H1 (cell line): ENCODE data around the gene SRM. TPM values are rescaled to one million over a fixed set of nuclear protein-coding genes. Genes with fewer than 3 reads are reported as not detected.

Experiments
- CTCF ChIA-PET: fragments of 300-600 bp; sonication (Branson Sonifier 250); formaldehyde crosslinking; loops from one replicate; lab custom pipeline; 2021; ENCODE audit not compliant: partially characterized antibody; lab: Charles Lee
- POLR2A ChIA-PET: fragments of 300-600 bp; sonication (Branson Sonifier 250); formaldehyde crosslinking; loops from one replicate; lab custom pipeline; 2021; ENCODE audit warnings: inconsistent platforms; ENCODE audit not compliant: partially characterized antibody; lab: Charles Lee
- DNase-seq, 2 experiments: peaks; one replicate each; pipeline versions ENCODE4 v3.0.0 to v3.0.0-alpha.2; 2010 to 2022; ENCODE audit warnings: low spot score in 2 of 2, low read depth in 1 of 2, mixed read lengths in 1 of 2
- FAIRE-seq: peaks from 2 replicates; lab custom pipeline; 2011; peaks lifted over from hg19 to GRCh38; lab: Jason Lieb, UNC
- H2AFZ ChIP-seq: 2 replicates; pipeline ENCODE4 v1.8.1; 2012; ENCODE audit warnings: low read length, inconsistent platforms
- H2AK5ac ChIP-seq: 2 replicates; pipeline ENCODE4 v1.6.1; 2013; ENCODE audit warnings: low read depth, low read length
- H2BK120ac ChIP-seq: replicated peaks from 2 replicates; pipeline ENCODE3; 2013; ENCODE audit warnings: low read depth, low read length, inconsistent platforms
- H2BK12ac ChIP-seq: 2 replicates; pipeline ENCODE4 v1.6.1; 2013; ENCODE audit warnings: low read depth, low read length
- H2BK15ac ChIP-seq: 2 replicates; pipeline ENCODE4 v1.6.1; 2013; ENCODE audit warnings: low read length
- H2BK20ac ChIP-seq: 2 replicates; pipeline ENCODE4 v1.6.1; 2013; ENCODE audit warnings: low read length
- H2BK5ac ChIP-seq: 2 replicates; pipeline ENCODE4 v1.6.1; 2013; ENCODE audit warnings: low read depth, low read length
- H3K14ac ChIP-seq: 2 replicates; pipeline ENCODE4 v1.6.1; 2013; ENCODE audit warnings: inconsistent platforms; ENCODE audit not compliant: insufficient read length
- H3K18ac ChIP-seq: 2 replicates; pipeline ENCODE4 v1.6.1; 2013; ENCODE audit warnings: low read length; ENCODE audit errors: extremely low read depth
- H3K23ac ChIP-seq: 2 replicates; pipeline ENCODE4 v1.6.1; 2013; ENCODE audit warnings: inconsistent platforms; ENCODE audit not compliant: insufficient read length
- H3K23me2 ChIP-seq: 2 replicates; pipeline ENCODE4 v1.6.1; 2013; ENCODE audit warnings: low read depth, low read length
- H3K27ac ChIP-seq: 2 replicates; pipeline ENCODE4 v1.6.1; 2011; ENCODE audit warnings: low read depth, low read length, inconsistent platforms
- H3K27me3 ChIP-seq, 4 experiments: replicated peaks in 1 of 4; 1 replicate in 1 of 4; 2 replicates in 3 of 4; pipeline versions ENCODE4 v1.6.1 to v1.8.1; 2011 to 2013; ENCODE audit warnings: low read length in 3 of 4, mild to moderate bottlenecking in 3 of 4, inconsistent platforms in 2 of 4, mixed read lengths in 2 of 4, moderate library complexity in 1 of 4; ENCODE audit not compliant: control insufficient read depth in 3 of 4, insufficient read depth in 3 of 4; ENCODE audit errors: extremely low read depth in 1 of 4
- H3K36me3 ChIP-seq, 4 experiments: 2 replicates each; pipeline versions ENCODE4 v1.6.1 to v1.8.1; 2011 to 2013; ENCODE audit warnings: mild to moderate bottlenecking in 4 of 4, low read length in 3 of 4, moderate library complexity in 2 of 4, control low read depth in 1 of 4, inconsistent platforms in 1 of 4; ENCODE audit not compliant: insufficient read depth in 4 of 4, control insufficient read depth in 2 of 4
- H3K4ac ChIP-seq: replicated peaks from 2 replicates; pipeline ENCODE3; 2013; ENCODE audit warnings: low read length, low read depth, mixed read lengths, inconsistent platforms; ENCODE audit not compliant: insufficient read length
- H3K4me1 ChIP-seq, 4 experiments: replicated peaks in 1 of 4; 1 replicate in 1 of 4; 2 replicates in 3 of 4; pipeline versions ENCODE4 v1.6.1 to v1.8.1; 2011 to 2013; ENCODE audit warnings: low read length in 3 of 4, inconsistent platforms in 2 of 4, mixed read lengths in 1 of 4; ENCODE audit not compliant: insufficient read depth in 4 of 4, control insufficient read depth in 3 of 4
- H3K4me2 ChIP-seq, 2 experiments: 2 replicates each; pipeline versions ENCODE4 v1.6.1 to v1.8.1; 2011 to 2013; ENCODE audit warnings: low read depth in 2 of 2, low read length in 2 of 2, control low read depth in 1 of 2, inconsistent platforms in 1 of 2, mild to moderate bottlenecking in 1 of 2; ENCODE audit not compliant: insufficient read depth in 1 of 2
- H3K4me3 ChIP-seq, 4 experiments: fragments of 200-600, 300-600 bp in 1 of 4; sonication (generic), shearing (Covaris generic), sonication (Bioruptor Twin) in 1 of 4; 2 replicates each; pipeline versions ENCODE4 v1.5.1 to v1.8.1; 2011 to 2016; ENCODE audit warnings: low read length in 4 of 4, low read depth in 3 of 4, control low read depth in 2 of 4, inconsistent platforms in 2 of 4, mild to moderate bottlenecking in 2 of 4, mixed read lengths in 1 of 4, moderate library complexity in 1 of 4; ENCODE audit not compliant: insufficient read depth in 2 of 4; ENCODE audit errors: extremely low read depth in 1 of 4
- H3K56ac ChIP-seq: replicated peaks from 2 replicates; pipeline ENCODE3; 2013; ENCODE audit warnings: low read depth, mild to moderate bottlenecking, mixed read lengths, low read length, inconsistent platforms; ENCODE audit not compliant: insufficient read length
- H3K79me1 ChIP-seq: 2 replicates; pipeline ENCODE4 v1.6.1; 2013; ENCODE audit warnings: low read depth, low read length, control low read depth
- H3K79me2 ChIP-seq, 2 experiments: 2 replicates each; pipeline versions ENCODE4 v1.6.1 to v1.8.1; 2012 to 2013; ENCODE audit warnings: low read length in 2 of 2, mild to moderate bottlenecking in 2 of 2, inconsistent platforms in 1 of 2; ENCODE audit not compliant: insufficient read depth in 2 of 2, control insufficient read depth in 1 of 2
- H3K9ac ChIP-seq, 4 experiments: replicated peaks in 1 of 4; 1 replicate in 1 of 4; 2 replicates in 3 of 4; pipeline versions ENCODE4 v1.6.1 to v1.8.1; 2011 to 2013; ENCODE audit warnings: low read depth in 3 of 4, low read length in 3 of 4, control low read depth in 2 of 4, mild to moderate bottlenecking in 2 of 4, moderate library complexity in 2 of 4, inconsistent platforms in 1 of 4; ENCODE audit errors: extremely low read depth in 1 of 4
- H3K9me3 ChIP-seq, 2 experiments: 2 replicates each; pipeline versions ENCODE4 v1.6.1 to v1.8.1; 2012 to 2013; ENCODE audit warnings: mild to moderate bottlenecking in 2 of 2, moderate library complexity in 2 of 2, control low read depth in 1 of 2, inconsistent platforms in 1 of 2, low read depth in 1 of 2, low read length in 1 of 2, mixed read lengths in 1 of 2; ENCODE audit not compliant: insufficient read depth in 2 of 2
- H4K20me1 ChIP-seq, 2 experiments: replicated peaks in 1 of 2; 2 replicates each; pipeline versions ENCODE3 to v1.8.1; 2011 to 2013; ENCODE audit warnings: inconsistent platforms in 2 of 2, low read length in 2 of 2, mild to moderate bottlenecking in 1 of 2; ENCODE audit not compliant: insufficient read depth in 2 of 2, control insufficient read depth in 1 of 2
- H4K5ac ChIP-seq: 2 replicates; pipeline ENCODE4 v1.6.1; 2013; ENCODE audit warnings: low read length, low read depth, mixed read lengths, inconsistent platforms; ENCODE audit not compliant: insufficient read length
- H4K8ac ChIP-seq: 2 replicates; pipeline ENCODE4 v1.8.0; 2013; ENCODE audit warnings: mild to moderate bottlenecking, moderate library complexity, low read length, inconsistent platforms; ENCODE audit not compliant: insufficient read depth; ENCODE audit errors: extremely low read depth
- H4K91ac ChIP-seq: replicated peaks from 2 replicates; pipeline ENCODE3; 2013; ENCODE audit warnings: low read length, mixed read lengths, inconsistent platforms; ENCODE audit not compliant: insufficient read length
- EGR1 ChIP-seq: IDR thresholded peaks from 2 replicates; pipeline ENCODE4 v1.6.1; 2011; ENCODE audit warnings: low read depth, low read length, borderline replicate concordance
- FOSL1 ChIP-seq: IDR thresholded peaks from 2 replicates; pipeline ENCODE4 v1.6.1; 2011; ENCODE audit warnings: mild to moderate bottlenecking, low read depth, low read length, moderate library complexity; ENCODE audit not compliant: insufficient read depth
- KDM4A ChIP-seq: IDR thresholded peaks from one replicate; pipeline ENCODE4 v1.7.1; 2012; ENCODE audit warnings: low read depth, mild to moderate bottlenecking, moderate library complexity, low read length, inconsistent platforms; ENCODE audit not compliant: severe bottlenecking
- RAD21 ChIP-seq, 2 experiments: IDR thresholded peaks in 1 of 2; conservative IDR thresholded peaks in 1 of 2; 2 replicates each; pipeline ENCODE4 v1.6.1; 2011; ENCODE audit warnings: low read depth in 2 of 2, low read length in 2 of 2, improper control_type of control experiment in 1 of 2, inconsistent platforms in 1 of 2, mild to moderate bottlenecking in 1 of 2, moderate library complexity in 1 of 2
- RBBP5 ChIP-seq: IDR thresholded peaks from 2 replicates; pipeline ENCODE4 v1.7.1; 2012; ENCODE audit warnings: low read depth, mild to moderate bottlenecking, inconsistent platforms, low read length, moderate library complexity, borderline replicate concordance
- TAF1 ChIP-seq: IDR thresholded peaks from 2 replicates; pipeline ENCODE4 v1.6.1; 2011; ENCODE audit warnings: mild to moderate bottlenecking, low read depth, low read length
- TBP ChIP-seq: IDR thresholded peaks from 2 replicates; pipeline ENCODE4 v1.6.1; 2011; ENCODE audit warnings: low read depth, low read length, improper control_type of control experiment
- WGBS, 2 experiments: shearing (Covaris generic) in 1 of 2; methylation state at CpG; one replicate each; pipeline versions ENCODE4 v1.1.6 to v1.1.7; 2013 to 2015; ENCODE audit warnings: low lambda C conversion rate in 2 of 2, mixed read lengths in 2 of 2, inconsistent platforms in 1 of 2, low coverage in 1 of 2, missing lambda C conversion rate in 1 of 2; ENCODE audit not compliant: insufficient replicate concordance in 2 of 2, insufficient coverage in 1 of 2, insufficient read length in 1 of 2; ENCODE audit errors: extremely low coverage in 1 of 2, missing lambda C conversion rate in 1 of 2; 5-methylcytosine and 5-hydroxymethylcytosine counted together
- long read RNA-seq, 2 experiments: library from RNA in 1 of 2; library from capped mRNA in 1 of 2; stranded (forward); transcript quantifications; one replicate each; pipeline ENCODE4 v2.0.0, GENCODE V29; 2021; ENCODE audit warnings: inconsistent platforms in 1 of 2
- polyA minus RNA-seq, 3 experiments: library from RNA; depleted of rRNA, polyadenylated mRNA; stranded (reverse); fragments of >200 nt; gene quantifications; 1 replicate in 2 of 3; 2 replicates in 1 of 3; pipeline ENCODE4 v1.2.3, GENCODE V29; 2011
- polyA plus RNA-seq, 7 experiments: library from polyadenylated mRNA; depleted of rRNA in 3 of 7; stranded (reverse) in 5 of 7; unstranded in 2 of 7; fragments of >200 nt in 5 of 7; fragments of 200-250 nt in 2 of 7; gene quantifications; 1 replicate in 5 of 7; 2 replicates in 1 of 7; 4 replicates in 1 of 7; pipeline versions ENCODE4 v1.2.1 to v1.2.3, GENCODE V29; 2011 to 2013; ENCODE audit warnings: missing spikeins in 2 of 7, mixed read lengths in 2 of 7
- total RNA-seq: library from RNA; stranded (reverse); fragmentation: NEBNext Ultra II Directional; extraction: Animal tissue kit (Norgen Biotek cat#: 25700); gene quantifications from 2 replicates; pipeline ENCODE4 v1.2.1, GENCODE V29; 2021

The SRM gene
- 206 and 208 TPM in 2 replicates for total RNA-seq
- 110 and 182 TPM in 2 replicates for polyA plus RNA-seq (2011; rRNA removed)
- polyA plus RNA-seq (2011; cell fraction: cytosol; rRNA removed): 94.1 TPM
- polyA plus RNA-seq (2011; cell fraction: nucleus; rRNA removed): 133 TPM
- polyA plus RNA-seq (2012, experiment 1 of 2): 123 to 274 TPM (median 235 TPM) in 4 replicates
- polyA plus RNA-seq (2012, experiment 2 of 2): 289 TPM
- 291 TPM for polyA plus RNA-seq (2013, experiment 1 of 2)
- polyA plus RNA-seq (2013, experiment 2 of 2): 264 TPM
- 78.0 and 108 TPM in 2 replicates for polyA minus RNA-seq (2011; rRNA and poly(A)+ RNA removed)
- polyA minus RNA-seq (2011; cell fraction: cytosol; rRNA and poly(A)+ RNA removed): 134 TPM
- 86.5 TPM for polyA minus RNA-seq (2011; cell fraction: nucleus; rRNA and poly(A)+ RNA removed)
- long read RNA-seq, experiment 1, transcript SRM-201 (8 exons, 1,266 nt): major isoform, 205 of 296 reads
- long read RNA-seq, experiment 1, transcript SRM-204 (2 exons, 545 nt): minor isoform, 7 of 296 reads
- long read RNA-seq, experiment 1, partial matches to known transcripts: 68 of 296 reads
- long read RNA-seq, experiment 1, other reads (novel, unspliced or antisense): 16 of 296 reads
- long read RNA-seq, experiment 2, partial matches to known transcripts: 4 of 5 reads
- long read RNA-seq, experiment 2, other reads (novel, unspliced or antisense): 1 of 5 reads

GRCh38 chr1:11059968-11060830 lies at the start of gene SRM:
TSS of gene SRM (minus strand) at chr1:11060018. CDS start at chr1:11059943, 75 bp downstream.
- H3K56ac ChIP-seq: peak within 1 kb of the TSS; percentile 38
- peaks cover 9% of the 10 kb centered on the region for H3K79me1 ChIP-seq
- FAIRE-seq (no peak), DNase-seq (peak in 1 of 2 experiments; percentile 90)
- peak within 1 kb of the TSS; percentile 79 to 98 (median 86) for H3K4me3 ChIP-seq
- ChIA-PET CTCF (interaction anchor here (0.6 to 8.6 kb wide), 12 partner anchors 8 to 1451 kb away, joined by 3 to 115 read pairs (median 4); no protein-coding TSS in a partner anchor), POLR2A (interaction anchor here (1.0 to 6.5 kb wide), 13 partner anchors 8 to 203 kb away, joined by 3 to 44 read pairs (median 4); partner anchors contain the start of genes EXOSC10 and TARDBP)
- no peak within 1 kb of the TSS for H2BK20ac ChIP-seq
- WGBS, 2 experiments: 2% methylated on average over 31 of the region's 83 CpGs; no CpG with 5 or more reads in 1 of the 2 experiments
- peak within 1 kb of the TSS; percentile 99 for H4K8ac ChIP-seq
- peak within 1 kb of the TSS; percentile 83 for H3K27ac ChIP-seq
- no peaks in the 10 kb centered on the region for H3K27me3 ChIP-seq
- H3K9ac ChIP-seq: peak within 1 kb of the TSS; percentile 81 to 90 (median 88)
- peak within 1 kb of the TSS; percentile 90 for H3K18ac ChIP-seq
- H4K20me1 ChIP-seq: peaks cover 0 to 5% of the 10 kb centered on the region in 2 experiments
- no peak within 1 kb of the TSS for H2AK5ac ChIP-seq
- no peaks in the 10 kb centered on the region for H3K9me3 ChIP-seq
- no peak within 1 kb of the TSS for H2BK120ac ChIP-seq
- H3K79me2 ChIP-seq: peaks cover 0 to 16% of the 10 kb centered on the region in 2 experiments; a peak in 2 of 4 replicates
- H3K4me2 ChIP-seq: peak within 1 kb of the TSS; percentile 94 to 97
- no peak within 1 kb of the TSS for H3K23ac ChIP-seq
- H3K36me3 ChIP-seq: peaks cover 8 to 28% (median 13%) of the 10 kb centered on the region in 4 experiments; a peak in 7 of 8 replicates
- H2AFZ ChIP-seq: peak within 1 kb of the TSS; percentile 65
- H3K4me1 ChIP-seq: peaks cover 0 to 12% (median 3%) of the 10 kb centered on the region in 4 experiments; a peak in 4 of 7 replicates
- H4K5ac ChIP-seq: peak within 1 kb of the TSS; percentile 65
- no peak within 1 kb of the TSS for H2BK12ac ChIP-seq
- peak within 1 kb of the TSS; percentile 19 for H3K4ac ChIP-seq
- H2BK5ac ChIP-seq: peak within 1 kb of the TSS; percentile 82; the same call in 1 of the 2 replicates
- peaks cover 14% of the 10 kb centered on the region for H3K23me2 ChIP-seq
- H2BK15ac ChIP-seq: no peak within 1 kb of the TSS
- peak within 1 kb of the TSS; percentile 58 for H4K91ac ChIP-seq
- H3K14ac ChIP-seq: no peak within 1 kb of the TSS
- TF ChIP-seq RAD21 (IDR thresholded peaks at IDR 0.05 in 1 of 2, conservative IDR thresholded peaks at IDR 0.05 in 1 of 2; ENCODE audit: low read depth in 2 of 2, low read length in 2 of 2) (peak in 1 of 2 experiments; percentile 25; a peak in 1 of 4 replicates), TBP (peak; percentile 58), TAF1 (peak; percentile 74), RBBP5 (peak; percentile 35; the same call in 1 of the 2 replicates), KDM4A (peak; percentile 22), FOSL1 (no peak), EGR1 (no peak)
